Activated CD4-positive, CD25-positive, alpha-beta regulatory T cell (primary cell): ENCODE measurements around the gene PIK3C2G.

Source experiments
- DNase-seq, 4 experiments: peaks; one replicate each; lab custom pipeline; 2025; lab: John Stamatoyannopoulos, UW

PIK3C2G gene

DNA sequence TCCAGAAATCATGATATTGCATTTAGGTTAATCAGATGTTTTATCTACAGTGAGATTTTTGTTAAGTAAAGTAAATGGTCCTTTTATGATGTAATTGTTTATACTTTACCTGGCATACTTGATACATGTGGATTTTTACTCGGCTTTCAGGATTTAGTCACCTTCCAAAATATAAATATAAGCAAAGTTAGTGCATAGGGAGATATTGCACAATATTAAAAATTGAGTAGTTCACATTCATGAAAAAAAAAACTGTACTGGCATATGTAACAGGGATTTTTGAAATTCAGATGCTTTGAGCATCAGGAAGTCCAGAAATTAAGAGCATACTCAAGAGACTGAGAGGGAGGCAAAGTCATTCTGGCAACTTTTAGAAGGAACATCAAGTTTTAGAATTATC lies 303.0 kb downstream of the PIK3C2G start:
- no peak for DNase-seq

- DNase-seq, result no peak
Observed at GRCh38 chr12:18567787-18568186, 306.5 kb downstream of the PIK3C2G start.

DNA sequence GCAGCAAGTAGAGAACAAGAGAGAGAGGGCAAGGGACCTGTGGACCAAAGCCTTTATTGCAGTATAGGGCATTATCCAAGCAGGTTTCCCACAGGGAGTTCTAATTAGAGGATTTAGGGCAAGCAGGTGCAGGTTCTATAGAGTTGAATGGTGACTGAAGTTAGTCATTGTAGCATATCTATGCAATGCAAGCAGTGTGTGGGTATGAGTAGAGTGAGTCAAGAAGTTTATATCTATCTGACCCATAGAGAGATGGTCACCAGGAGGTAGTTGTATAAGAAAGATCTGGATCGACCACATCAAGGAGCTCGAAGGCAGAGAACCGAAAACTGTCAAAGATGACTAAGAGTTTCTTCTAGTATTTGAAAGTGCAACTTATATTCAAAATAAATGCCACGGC lies 309.2 kb downstream of the PIK3C2G start:
- no peak for DNase-seq

DNA sequence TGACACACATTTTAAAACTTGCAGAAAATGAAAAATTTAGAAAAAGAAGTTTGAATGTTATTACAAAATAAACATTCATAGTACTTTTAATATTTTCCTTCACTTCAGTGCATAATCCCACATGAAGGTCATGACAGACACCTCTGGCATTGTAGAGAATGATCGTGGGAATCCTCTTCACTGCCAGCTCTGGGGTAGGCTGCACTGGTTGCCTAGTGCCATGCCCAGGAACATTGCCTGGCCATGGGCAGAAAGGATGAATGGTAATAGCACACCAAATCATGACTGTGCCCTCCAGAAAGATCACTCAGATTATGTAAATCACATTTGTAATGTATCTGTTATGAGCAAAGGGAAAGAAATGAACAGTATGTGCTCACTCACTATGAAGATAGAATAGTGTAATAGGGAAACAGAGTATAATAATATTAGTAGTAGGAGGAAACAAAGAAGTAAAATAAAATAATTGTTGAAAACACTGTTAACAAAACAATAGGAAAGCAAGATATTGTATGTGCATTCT lies 314.8 kb downstream of the PIK3C2G start:
- no peak for DNase-seq

DNA sequence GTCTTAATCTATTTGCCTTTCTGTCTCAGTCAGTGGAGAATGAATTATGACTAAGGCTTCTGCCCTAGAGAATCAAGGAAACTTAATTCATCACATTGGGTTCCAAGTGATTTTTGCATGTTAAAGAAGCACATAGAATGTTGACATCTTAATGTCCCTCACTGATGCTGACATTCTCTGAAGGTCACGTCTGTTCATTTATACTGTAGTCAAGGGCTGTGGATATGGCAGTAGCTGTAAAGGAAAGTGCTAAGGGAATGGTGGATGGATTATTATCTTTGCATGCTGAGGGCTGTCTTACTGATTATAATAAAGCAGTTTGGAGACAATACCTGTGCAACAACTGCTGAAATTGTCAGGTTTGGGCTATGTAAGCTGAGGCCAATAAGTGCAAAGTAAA lies 315.3 kb downstream of the PIK3C2G start:
- no peak for DNase-seq

DNA sequence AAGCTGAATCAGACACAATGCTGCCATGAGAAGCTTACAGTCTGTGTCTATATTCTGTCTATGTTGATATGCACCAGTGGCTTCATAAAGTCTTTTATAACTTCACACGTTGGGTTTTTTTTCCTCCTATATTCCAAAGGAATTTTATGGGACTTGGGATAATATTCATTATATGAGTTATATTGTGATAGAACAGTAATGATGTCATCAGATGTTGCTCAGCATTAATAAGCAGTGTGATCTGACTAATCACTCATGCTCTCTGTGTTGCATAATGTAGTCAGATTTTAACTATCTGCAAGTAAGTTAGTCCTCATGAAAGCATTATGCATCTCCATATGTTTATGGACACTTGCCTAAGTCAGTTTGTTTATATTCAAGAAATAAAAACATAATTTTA lies 316.9 kb downstream of the PIK3C2G start:
- no peak for DNase-seq

DNA sequence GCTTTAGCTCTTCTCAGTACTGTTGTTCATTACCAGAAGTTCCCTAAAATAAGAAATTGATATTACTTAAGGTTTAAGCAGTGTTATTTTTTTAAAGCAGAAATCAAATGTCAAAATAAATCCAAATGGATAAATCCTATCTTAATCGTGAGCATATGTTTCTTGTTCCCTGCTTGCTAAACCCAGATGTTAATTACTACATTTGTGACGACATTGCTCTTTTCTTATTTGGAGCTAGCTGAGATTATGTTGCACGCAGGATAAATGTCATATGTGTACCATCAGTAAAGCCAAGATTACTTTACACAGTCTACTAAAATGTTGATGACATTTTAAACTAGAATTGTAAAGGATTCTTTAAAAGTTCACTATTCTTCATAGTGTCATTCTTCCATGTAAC lies 319.0 kb downstream of the PIK3C2G start:
- DNase-seq, result no peak

DNA sequence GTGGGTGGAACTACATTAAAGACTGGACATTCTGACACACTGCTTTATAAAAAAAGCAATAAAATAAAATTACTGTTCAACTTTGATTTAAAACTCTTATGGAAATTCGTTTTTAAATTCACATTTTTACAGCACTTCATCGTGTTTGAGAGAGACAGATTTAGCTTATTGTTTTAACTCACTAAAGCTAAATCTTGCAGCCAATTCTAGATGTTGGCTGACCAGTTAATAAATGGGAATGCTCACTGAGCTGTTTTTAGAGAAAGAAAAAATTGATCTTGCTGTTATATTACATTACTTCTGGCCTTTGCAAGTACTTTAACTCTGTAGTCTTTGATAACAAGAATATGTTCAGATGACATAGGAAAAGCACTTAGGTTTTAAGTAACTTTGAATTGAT lies 319.4 kb downstream of the PIK3C2G start:
- no peak for DNase-seq

GRCh38 chr12:18581232-18581962 lies 320.1 kb downstream of the PIK3C2G start:
- no peak for DNase-seq

DNA sequence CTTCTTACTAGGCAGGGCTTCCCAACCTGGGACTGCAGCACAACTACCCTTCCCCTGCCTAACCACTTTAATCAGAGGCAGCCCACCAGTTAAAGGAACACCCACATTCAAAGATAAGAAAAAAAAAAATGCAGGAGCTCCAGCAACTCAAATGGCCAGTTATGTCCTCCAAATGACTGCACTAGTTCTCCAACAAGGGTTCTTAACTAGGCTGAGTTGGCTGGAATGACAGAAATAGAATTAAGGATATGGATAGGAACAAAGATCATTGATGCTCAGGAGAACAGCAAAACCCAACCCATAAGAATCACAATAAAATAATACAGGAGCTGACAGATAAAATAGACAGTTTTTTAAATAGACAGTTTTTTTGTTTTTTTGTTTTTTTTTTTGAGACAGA lies 322.3 kb downstream of the PIK3C2G start:
- DNase-seq, result no peak

DNA sequence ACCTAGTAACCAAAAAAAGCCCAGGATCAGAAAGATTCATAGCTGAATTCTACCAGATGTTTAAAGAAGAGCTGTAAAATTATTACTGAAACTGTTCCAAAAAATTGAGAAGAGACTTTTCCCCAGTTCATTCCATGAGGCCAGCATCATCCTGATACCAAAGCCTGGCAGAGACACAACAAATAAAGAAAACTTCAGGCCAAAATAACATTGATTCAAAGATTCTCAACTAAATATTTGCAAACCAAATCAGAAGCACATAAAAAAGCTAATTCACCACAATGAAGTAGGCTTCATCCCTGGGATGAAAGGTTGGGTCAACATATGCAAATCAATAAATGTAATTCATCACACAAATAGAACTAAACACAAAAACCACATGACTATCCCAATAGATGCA lies 325.3 kb downstream of the PIK3C2G start:
- DNase-seq, result no peak

GRCh38 chr12:18589316-18589715 lies 328.0 kb downstream of the PIK3C2G start:
- DNase-seq, result no peak

GRCh38 chr12:18591473-18591872 lies 330.2 kb downstream of the PIK3C2G start:
- no peak for DNase-seq

GRCh38 chr12:18595412-18595811 lies 334.1 kb downstream of the PIK3C2G start:
- no peak for DNase-seq

DNA sequence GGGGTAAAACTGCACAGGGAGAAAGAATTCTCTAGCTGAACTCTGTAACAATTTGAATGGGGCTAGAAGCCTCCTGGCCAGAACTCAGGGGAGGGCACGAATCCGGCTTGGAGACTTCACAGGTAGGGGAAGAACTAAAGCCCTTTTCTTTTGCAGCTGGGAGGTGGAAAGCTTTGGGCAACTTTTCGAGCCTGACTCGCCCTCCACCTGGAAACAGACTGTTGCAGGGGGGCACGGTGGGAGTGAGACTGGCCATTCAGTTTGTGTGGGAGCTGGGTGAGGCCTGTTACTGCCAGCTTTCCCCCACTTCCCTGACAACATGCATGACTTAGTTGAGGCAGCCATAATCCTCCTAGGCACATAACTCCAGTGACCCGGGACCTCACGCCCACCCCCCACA lies 340.6 kb downstream of the PIK3C2G start:
- DNase-seq, result no peak

DNA sequence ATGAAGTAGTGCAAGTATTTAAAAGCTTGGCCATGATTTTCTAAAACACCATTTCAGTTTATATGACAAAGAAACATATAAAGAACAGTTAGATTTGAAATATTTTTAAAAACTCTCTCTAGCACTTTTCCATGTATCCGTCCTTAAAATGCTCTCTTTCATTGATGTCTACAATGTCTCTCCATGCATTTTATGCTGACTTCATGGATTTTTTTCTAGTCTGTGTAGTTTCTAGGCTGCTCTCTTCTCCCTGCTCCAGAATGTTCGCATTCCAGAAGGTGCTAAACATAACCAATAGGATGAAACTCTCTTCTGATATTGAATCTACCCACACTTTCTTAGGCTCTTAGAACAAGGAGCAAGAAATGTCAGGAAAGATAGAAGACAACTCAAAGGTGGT lies 351.7 kb downstream of the PIK3C2G start:
- DNase-seq, result no peak

GRCh38 chr12:18620986-18621385 lies 359.7 kb downstream of the PIK3C2G start:
- no peak for DNase-seq

DNA sequence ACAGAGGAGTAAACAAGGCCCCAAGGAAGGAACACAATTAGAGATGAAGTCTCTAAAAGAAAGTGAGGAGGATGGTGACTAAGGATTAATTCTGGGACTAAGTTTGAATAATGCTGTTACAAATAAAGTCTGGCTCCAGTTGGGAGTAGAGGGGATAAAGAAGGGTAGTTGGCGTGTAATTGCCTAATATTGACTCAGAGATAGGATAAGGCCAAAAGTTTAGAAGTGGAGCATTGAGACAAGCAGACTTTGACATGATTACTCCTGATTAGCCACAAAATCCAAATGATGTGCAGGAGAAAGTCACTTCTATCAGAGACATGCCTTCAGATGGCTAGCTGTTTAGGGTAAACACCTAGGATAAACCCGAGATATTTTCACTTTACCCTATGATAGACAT lies 368.1 kb downstream of the PIK3C2G start:
- no peak for DNase-seq

DNA sequence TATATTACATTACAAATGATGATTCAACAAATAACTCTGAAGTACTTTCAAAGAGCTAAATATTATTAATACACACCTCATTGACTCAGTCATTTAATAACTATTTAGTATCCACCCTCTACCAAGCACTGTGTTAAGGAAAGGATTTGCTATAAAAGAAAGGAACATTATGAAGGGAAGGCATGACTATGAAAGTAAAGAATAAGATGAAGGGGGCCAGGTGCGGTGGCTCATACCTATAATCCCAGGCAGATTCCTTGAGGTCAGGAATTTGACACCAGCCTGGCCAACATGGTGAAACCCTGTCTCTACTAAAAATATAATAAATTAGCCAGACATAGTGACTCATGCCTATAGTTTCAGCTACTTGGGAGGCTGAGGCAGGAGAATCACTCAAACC lies 368.6 kb downstream of the PIK3C2G start:
- DNase-seq, result no peak

GRCh38 chr12:18631339-18631738 lies 370.0 kb downstream of the PIK3C2G start:
- no peak for DNase-seq

DNA sequence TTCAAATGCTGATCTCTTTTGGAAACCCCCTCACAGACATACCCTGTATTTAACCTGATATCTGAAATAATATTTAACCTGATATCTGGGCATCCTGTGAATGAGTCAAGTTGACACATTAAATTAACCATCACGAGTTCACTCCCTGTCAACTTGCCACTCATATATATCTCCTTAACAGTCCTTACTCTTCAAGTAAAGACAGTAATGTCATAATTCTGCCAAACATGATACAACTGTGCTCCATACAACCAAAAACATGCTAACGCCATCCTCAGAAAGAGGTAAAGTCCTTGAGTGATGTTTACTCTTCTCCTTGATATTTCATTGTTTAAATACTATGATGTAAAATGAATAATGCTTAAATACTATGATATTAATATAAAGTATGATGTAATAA lies 371.5 kb downstream of the PIK3C2G start:
- DNase-seq, result no peak

- DNase-seq, result no peak
Observed at GRCh38 chr12:18634382-18634781, 373.1 kb downstream of the PIK3C2G start.

DNA sequence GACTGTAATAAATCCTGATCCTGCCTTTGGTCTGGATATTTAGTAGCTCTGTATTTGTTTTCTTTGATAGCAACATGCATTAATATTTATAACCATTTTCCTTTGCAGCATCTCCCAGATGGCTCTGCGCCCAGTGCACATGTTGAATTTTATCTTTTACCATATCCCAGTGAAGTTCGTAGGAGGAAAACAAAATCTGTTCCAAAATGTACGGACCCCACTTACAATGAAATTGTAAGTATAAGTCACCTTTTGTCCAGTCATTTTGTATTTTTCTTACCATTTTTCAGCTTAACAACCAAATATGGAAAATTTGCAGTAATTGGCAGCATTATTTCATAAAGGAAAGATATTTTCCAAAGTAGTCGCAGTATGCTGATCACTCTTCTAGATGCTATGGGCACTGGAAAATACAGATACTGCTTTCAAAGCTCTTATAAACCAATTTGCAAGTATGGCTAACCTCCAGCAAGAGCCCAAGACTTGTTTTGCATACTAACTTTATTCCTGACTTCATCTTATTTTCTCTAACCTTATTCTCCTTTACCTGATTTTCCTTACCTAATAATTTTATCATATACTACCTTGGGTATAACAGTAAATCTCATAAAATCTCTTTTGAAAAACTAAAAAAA lies 379.1 kb downstream of the PIK3C2G start:
- no peak for DNase-seq

GRCh38 chr12:18643681-18644080 lies 382.4 kb downstream of the PIK3C2G start:
- no peak for DNase-seq
